ENCODE data around the gene ARHGAP22. TPM values are rescaled to one million over a fixed set of nuclear protein-coding genes. Genes with fewer than 3 reads are reported as not detected.

The ARHGAP22 gene
- total RNA-seq, 1 donor from 2014 or later = 5.1 TPM

- peak; percentile 43 for DNase-seq (ENCODE audit: extremely low spot score, unreplicated experiment)
- peaks cover 6% of the 10 kb centered on the region for H3K9me3 Mint-ChIP-seq
- H3K4me3 Mint-ChIP-seq = peak overlapping the region; percentile 31
- H3K27me3 Mint-ChIP-seq = peaks cover 49% of the 10 kb centered on the region
- no peak for TF ChIP-seq CTCF (conservative IDR thresholded peaks at IDR 0.05)
- peaks cover 5% of the 10 kb centered on the region for H3K4me1 Mint-ChIP-seq (ENCODE audit: unreplicated experiment)
- H3K27ac Mint-ChIP-seq = no peak overlapping the region
- H3K36me3 Mint-ChIP-seq = no peaks in the 10 kb centered on the region
These were observed 84.7 kb downstream of the ARHGAP22 start for GRCh38 chr10:48520184-48520506.

- H3K36me3 Mint-ChIP-seq = no peaks in the 10 kb centered on the region
- no peak for TF ChIP-seq CTCF (conservative IDR thresholded peaks at IDR 0.05)
- peaks cover 44% of the 10 kb centered on the region for H3K27me3 Mint-ChIP-seq
- peaks cover 8% of the 10 kb centered on the region for H3K9me3 Mint-ChIP-seq
- no peak overlapping the region for H3K27ac Mint-ChIP-seq
- H3K4me1 Mint-ChIP-seq (ENCODE audit: unreplicated experiment) = peaks cover 5% of the 10 kb centered on the region
- DNase-seq (ENCODE audit: extremely low spot score, unreplicated experiment) = peak; percentile 51
- no peak overlapping the region for H3K4me3 Mint-ChIP-seq
These were observed 85.2 kb downstream of the ARHGAP22 start for GRCh38 chr10:48519481-48520183.

- peak; percentile 53 for DNase-seq (ENCODE audit: extremely low spot score, unreplicated experiment)
- H3K27me3 Mint-ChIP-seq = peaks cover 42% of the 10 kb centered on the region
- TF ChIP-seq CTCF (conservative IDR thresholded peaks at IDR 0.05) = no peak
- H3K4me3 Mint-ChIP-seq = no peak overlapping the region
- peaks cover 5% of the 10 kb centered on the region for H3K4me1 Mint-ChIP-seq (ENCODE audit: unreplicated experiment)
- H3K27ac Mint-ChIP-seq = no peak overlapping the region
- H3K9me3 Mint-ChIP-seq = peaks cover 8% of the 10 kb centered on the region
- H3K36me3 Mint-ChIP-seq = no peaks in the 10 kb centered on the region
These were observed 85.9 kb downstream of the ARHGAP22 start for GRCh38 chr10:48518986-48519385.

DNA sequence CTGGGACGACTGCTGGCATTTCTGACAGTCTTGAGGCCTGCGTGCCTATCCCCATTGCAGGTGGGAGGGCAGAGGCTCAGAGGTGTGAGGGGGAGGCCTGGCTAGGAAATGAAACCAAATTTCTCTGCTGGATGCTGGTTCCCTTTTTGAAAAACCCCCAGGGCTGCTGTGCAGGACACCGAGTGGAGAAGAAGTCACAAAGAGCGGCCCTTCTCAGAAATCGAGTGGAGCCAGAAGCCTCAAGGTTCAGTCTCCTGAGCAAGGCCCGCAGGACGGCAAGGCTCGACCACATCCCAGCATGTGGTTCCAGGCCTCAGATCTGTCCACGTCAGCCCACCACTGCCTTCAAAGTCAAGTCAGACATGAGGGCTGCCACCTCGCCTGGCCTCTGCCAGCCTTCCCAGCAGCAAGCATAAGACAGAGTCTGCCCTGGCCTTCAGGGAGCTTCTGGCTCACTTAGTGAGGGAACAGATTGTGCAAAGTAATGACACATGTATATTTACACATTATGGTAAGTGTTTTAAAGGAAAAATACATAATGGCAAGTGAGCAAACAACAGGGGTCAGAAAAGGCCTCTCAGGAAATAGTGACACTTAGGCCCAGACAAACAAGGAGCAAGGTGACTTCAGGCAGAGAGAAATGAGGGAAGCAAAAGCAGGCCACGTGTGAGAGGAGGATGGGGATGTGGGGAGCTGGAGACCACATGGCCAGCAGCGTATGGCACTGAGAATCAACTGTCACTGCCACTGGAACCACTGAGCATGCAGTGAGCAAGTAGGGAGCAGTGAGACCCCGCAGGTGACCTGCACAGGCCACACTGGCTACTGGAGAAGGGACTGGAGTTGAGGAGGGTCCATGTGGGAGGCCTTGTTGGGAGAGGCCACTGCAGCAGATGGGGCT lies 86.7 kb downstream of the ARHGAP22 start:
- no peaks in the 10 kb centered on the region for H3K36me3 Mint-ChIP-seq
- TF ChIP-seq CTCF (conservative IDR thresholded peaks at IDR 0.05) = no peak
- DNase-seq (ENCODE audit: extremely low spot score, unreplicated experiment) = peak; percentile 37
- H3K27ac Mint-ChIP-seq = no peak overlapping the region
- H3K27me3 Mint-ChIP-seq = peaks cover 41% of the 10 kb centered on the region
- peaks cover 5% of the 10 kb centered on the region for H3K4me1 Mint-ChIP-seq (ENCODE audit: unreplicated experiment)
- H3K9me3 Mint-ChIP-seq = peaks cover 8% of the 10 kb centered on the region
- H3K4me3 Mint-ChIP-seq = no peak overlapping the region

GRCh38 chr10:48517482-48517881 lies 87.4 kb downstream of the ARHGAP22 start:
- no peak for DNase-seq (ENCODE audit: extremely low spot score, unreplicated experiment)
- no peak for TF ChIP-seq CTCF (conservative IDR thresholded peaks at IDR 0.05)
- H3K9me3 Mint-ChIP-seq = peaks cover 8% of the 10 kb centered on the region
- H3K36me3 Mint-ChIP-seq = no peaks in the 10 kb centered on the region
- peaks cover 6% of the 10 kb centered on the region for H3K4me1 Mint-ChIP-seq (ENCODE audit: unreplicated experiment)
- no peak overlapping the region for H3K27ac Mint-ChIP-seq
- H3K4me3 Mint-ChIP-seq = no peak overlapping the region
- peaks cover 35% of the 10 kb centered on the region for H3K27me3 Mint-ChIP-seq
